Endodermal cell (in vitro differentiated cells): ENCODE results near the gene CEBPB. TPM values are rescaled to one million over a fixed set of nuclear protein-coding genes. Genes with fewer than 3 reads are reported as not detected.

ENCODE experiments used
- DNase-seq: peaks from one replicate; pipeline ENCODE4 v3.0.0-alpha.2; 2017
- H3K27ac ChIP-seq: 2 replicates; pipeline ENCODE4 v1.5.1; 2013; ENCODE audit warnings: mild to moderate bottlenecking, low read depth, low read length, moderate library complexity
- H3K27me3 ChIP-seq: 2 replicates; pipeline ENCODE4 v1.6.1; 2013; ENCODE audit warnings: mild to moderate bottlenecking, low read length, moderate library complexity; ENCODE audit not compliant: insufficient read depth, control insufficient read depth, poor library complexity, severe bottlenecking
- H3K36me3 ChIP-seq: 2 replicates; pipeline ENCODE4 v1.7.0; 2013; ENCODE audit warnings: mild to moderate bottlenecking, low read length, moderate library complexity; ENCODE audit not compliant: control insufficient read depth, insufficient read depth
- H3K4me1 ChIP-seq: one replicate; pipeline ENCODE4 v1.7.0; 2013; ENCODE audit warnings: low read length; ENCODE audit not compliant: control insufficient read depth, insufficient read depth
- H3K4me3 ChIP-seq: 2 replicates; pipeline ENCODE4 v1.5.1; 2013; ENCODE audit warnings: mild to moderate bottlenecking, low read length, moderate library complexity
- H3K9ac ChIP-seq: 2 replicates; pipeline ENCODE4 v1.6.1; 2013; ENCODE audit warnings: mild to moderate bottlenecking, low read length, moderate library complexity; ENCODE audit not compliant: poor library complexity, severe bottlenecking; ENCODE audit errors: extremely low read depth
- H3K9me3 ChIP-seq: 2 replicates; pipeline ENCODE4 v1.6.1; 2013; ENCODE audit warnings: mild to moderate bottlenecking, low read length, moderate library complexity; ENCODE audit not compliant: control insufficient read depth
- H3K27ac Mint-ChIP-seq: 2 replicates; pipeline ENCODE4 v1.8.0; 2020; ENCODE audit warnings: mixed read lengths
- H3K27me3 Mint-ChIP-seq: 2 replicates; pipeline ENCODE4 v1.8.0; 2021; ENCODE audit warnings: mild to moderate bottlenecking, mixed read lengths; ENCODE audit not compliant: insufficient read depth
- H3K36me3 Mint-ChIP-seq: 2 replicates; pipeline ENCODE4 v1.8.0; 2020; ENCODE audit warnings: low read depth, mixed read lengths
- H3K4me1 Mint-ChIP-seq: 2 replicates; pipeline ENCODE4 v1.8.0; 2020; ENCODE audit warnings: mixed read lengths
- H3K4me3 Mint-ChIP-seq: 2 replicates; pipeline ENCODE4 v1.8.0; 2020; ENCODE audit warnings: mild to moderate bottlenecking, moderate library complexity, mixed read lengths
- H3K9me3 Mint-ChIP-seq: 2 replicates; pipeline ENCODE4 v1.8.0; 2020; ENCODE audit warnings: mild to moderate bottlenecking, mixed read lengths
- WGBS, 2 experiments: methylation state at CpG; one replicate each; pipeline versions ENCODE4 v1.1.5 to v1.1.7; 2013; ENCODE audit warnings: missing lambda C conversion rate in 2 of 2, mixed read lengths in 1 of 2; ENCODE audit not compliant: insufficient coverage in 1 of 2, insufficient read length in 1 of 2; 5-methylcytosine and 5-hydroxymethylcytosine counted together
- total RNA-seq, 2 donors: library from RNA; stranded (reverse); fragmentation: NEBNext Ultra II Directional in 1 of 2; extraction: Animal tissue kit (Norgen Biotek cat#: 25700) in 1 of 2; gene quantifications; 2 replicates in 1 of 2; 3 replicates in 1 of 2; pipeline ENCODE4 v1.2.1, GENCODE V29; 2021
- TF ChIP-seq, protein P1 (sequence below): fragments of 200-600 bp; sonication (generic); conservative IDR thresholded peaks from 2 replicates; pipeline ENCODE4 v1.5.0; 2021; ENCODE audit warnings: antibody characterized with exemption, mild to moderate bottlenecking

The CEBPB gene
- total RNA-seq, 2 donors from 2014 or later = 14.9 to 15.1 TPM

DNA sequence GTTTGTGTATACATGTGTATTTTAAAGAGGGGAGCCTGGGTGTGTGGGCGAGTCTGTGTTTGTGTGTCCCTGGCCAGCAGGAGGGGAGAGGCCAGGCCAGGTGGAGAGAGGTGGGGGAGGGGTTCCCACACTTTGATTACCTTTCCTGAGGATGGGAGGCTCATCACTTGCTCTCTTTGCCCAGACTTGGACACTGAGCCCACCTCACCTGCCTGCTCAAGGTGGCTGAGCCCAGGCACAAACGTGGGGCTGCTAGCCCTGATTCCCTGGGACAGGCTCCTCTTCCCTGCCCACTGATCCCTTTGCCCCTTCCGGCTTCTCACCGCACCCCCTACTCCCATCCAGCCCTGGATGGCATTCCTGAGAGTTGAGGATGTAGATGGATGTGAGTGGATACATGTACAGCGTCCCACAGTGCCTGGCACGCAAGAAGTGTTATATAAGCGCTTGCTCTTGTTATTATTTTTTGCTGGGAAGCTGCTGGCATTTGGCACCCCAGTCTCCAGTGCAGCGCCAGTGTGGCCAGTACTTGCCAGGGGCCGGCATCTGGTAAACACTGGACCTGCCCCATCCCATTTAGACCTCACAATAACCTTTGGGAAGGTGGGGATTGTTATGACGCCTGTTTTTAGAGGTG is 2.7 kb downstream of the CEBPB start:
- peak; percentile 69 for DNase-seq
- TF ChIP-seq, protein P1, sequence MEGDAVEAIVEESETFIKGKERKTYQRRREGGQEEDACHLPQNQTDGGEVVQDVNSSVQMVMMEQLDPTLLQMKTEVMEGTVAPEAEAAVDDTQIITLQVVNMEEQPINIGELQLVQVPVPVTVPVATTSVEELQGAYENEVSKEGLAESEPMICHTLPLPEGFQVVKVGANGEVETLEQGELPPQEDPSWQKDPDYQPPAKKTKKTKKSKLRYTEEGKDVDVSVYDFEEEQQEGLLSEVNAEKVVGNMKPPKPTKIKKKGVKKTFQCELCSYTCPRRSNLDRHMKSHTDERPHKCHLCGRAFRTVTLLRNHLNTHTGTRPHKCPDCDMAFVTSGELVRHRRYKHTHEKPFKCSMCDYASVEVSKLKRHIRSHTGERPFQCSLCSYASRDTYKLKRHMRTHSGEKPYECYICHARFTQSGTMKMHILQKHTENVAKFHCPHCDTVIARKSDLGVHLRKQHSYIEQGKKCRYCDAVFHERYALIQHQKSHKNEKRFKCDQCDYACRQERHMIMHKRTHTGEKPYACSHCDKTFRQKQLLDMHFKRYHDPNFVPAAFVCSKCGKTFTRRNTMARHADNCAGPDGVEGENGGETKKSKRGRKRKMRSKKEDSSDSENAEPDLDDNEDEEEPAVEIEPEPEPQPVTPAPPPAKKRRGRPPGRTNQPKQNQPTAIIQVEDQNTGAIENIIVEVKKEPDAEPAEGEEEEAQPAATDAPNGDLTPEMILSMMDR = no peak
- 72 to 89% methylated on average over 5 to 8 of the region's 10 CpGs for WGBS, 2 experiments
- Histone ChIP-seq H3K9ac (peak overlapping the region; percentile 77), H3K9me3 (no peaks in the 10 kb centered on the region), H3K27ac (no peak overlapping the region), H3K4me1 (peaks cover 27% of the 10 kb centered on the region), H3K4me3 (peak overlapping the region; percentile 90), H3K27me3 (no peaks in the 10 kb centered on the region), H3K36me3 (no peaks in the 10 kb centered on the region)
- no peaks in the 10 kb centered on the region for H3K36me3 Mint-ChIP-seq
- H3K27me3 Mint-ChIP-seq = peaks cover 6% of the 10 kb centered on the region
- H3K9me3 Mint-ChIP-seq = no peaks in the 10 kb centered on the region
- H3K27ac Mint-ChIP-seq = peak overlapping the region; percentile 91
- peaks cover 47% of the 10 kb centered on the region for H3K4me1 Mint-ChIP-seq
- H3K4me3 Mint-ChIP-seq = peak overlapping the region; percentile 73

DNA sequence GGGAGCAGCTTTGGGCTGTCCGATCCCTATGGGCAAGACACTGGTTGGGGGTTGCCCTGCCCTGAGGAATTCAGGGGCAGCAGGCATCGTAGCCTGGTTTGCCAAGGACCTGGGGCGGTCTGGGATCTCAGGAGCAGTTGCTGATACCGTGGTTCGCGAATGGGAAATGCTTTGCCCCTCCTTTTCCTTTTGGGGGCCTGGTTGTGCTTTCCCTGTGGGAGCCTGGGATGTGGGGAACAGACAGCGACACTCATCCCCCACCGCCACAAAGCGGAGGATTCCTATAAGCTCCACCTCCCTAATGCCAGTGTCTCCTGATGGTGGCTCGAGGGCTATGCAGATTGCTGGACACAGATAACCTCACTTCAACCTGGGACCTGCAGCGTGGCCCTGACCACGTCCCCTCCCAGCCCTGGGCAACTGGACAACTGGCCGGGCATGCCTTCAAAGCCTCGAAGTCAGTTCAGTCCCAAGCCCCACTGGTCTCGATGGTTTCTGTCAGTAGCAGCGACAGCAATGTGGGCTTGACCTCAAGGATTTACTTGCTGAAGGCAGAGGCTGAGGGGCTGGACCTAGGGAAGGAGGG is 3.3 kb downstream of the CEBPB start:
- Mint-ChIP-seq H3K4me1 (peaks cover 47% of the 10 kb centered on the region), H3K4me3 (peak overlapping the region; percentile 73), H3K27ac (no peak overlapping the region), H3K9me3 (no peaks in the 10 kb centered on the region), H3K36me3 (no peaks in the 10 kb centered on the region), H3K27me3 (peaks cover 6% of the 10 kb centered on the region)
- Histone ChIP-seq H3K27ac (no peak overlapping the region), H3K27me3 (no peaks in the 10 kb centered on the region), H3K4me3 (peak overlapping the region; percentile 90), H3K9me3 (no peaks in the 10 kb centered on the region), H3K36me3 (no peaks in the 10 kb centered on the region), H3K4me1 (peaks cover 27% of the 10 kb centered on the region), H3K9ac (peak overlapping the region; percentile 77)
- WGBS, 2 experiments = 81 to 96% methylated on average over 5 to 16 of the region's 16 CpGs
- peak; percentile 68 for DNase-seq
- TF ChIP-seq, protein P1 = no peak

DNA sequence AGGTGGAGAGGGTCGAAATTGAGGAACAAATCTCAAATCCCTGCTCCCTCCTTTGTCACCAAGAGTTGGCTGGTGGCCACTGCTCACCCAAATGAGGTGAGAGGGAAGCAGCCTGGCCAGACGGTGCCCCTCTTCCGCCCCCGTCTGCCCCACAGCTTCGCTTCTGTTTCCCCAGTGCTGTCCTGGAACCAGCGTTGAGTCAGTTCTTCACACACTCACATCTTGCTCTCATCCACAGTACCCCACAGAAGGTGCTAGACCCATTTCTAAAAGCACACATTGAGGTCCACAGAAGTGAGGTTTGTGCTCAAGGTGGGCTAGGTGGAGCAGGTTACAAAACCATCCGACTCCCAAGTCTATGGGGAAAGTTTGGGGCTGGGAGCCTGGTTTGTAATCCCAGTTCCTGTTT is 3.8 kb downstream of the CEBPB start:
- Histone ChIP-seq H3K36me3 (no peaks in the 10 kb centered on the region), H3K27me3 (no peaks in the 10 kb centered on the region), H3K4me1 (peaks cover 27% of the 10 kb centered on the region), H3K9me3 (peaks cover 2% of the 10 kb centered on the region), H3K27ac (no peak overlapping the region), H3K9ac (no peak overlapping the region), H3K4me3 (no peak overlapping the region)
- WGBS, 2 experiments = 89 to 95% methylated on average over 4 to 7 of the region's 7 CpGs
- DNase-seq = no peak
- peaks cover 4% of the 10 kb centered on the region for H3K27me3 Mint-ChIP-seq
- TF ChIP-seq, protein P1 = no peak
- peaks cover 3% of the 10 kb centered on the region for H3K9me3 Mint-ChIP-seq
- peaks cover 47% of the 10 kb centered on the region for H3K4me1 Mint-ChIP-seq
- H3K27ac Mint-ChIP-seq = no peak overlapping the region
- H3K36me3 Mint-ChIP-seq = peaks cover 1% of the 10 kb centered on the region
- peak overlapping the region; percentile 73 for H3K4me3 Mint-ChIP-seq
